ENCODE measurements around the gene NYAP2. TPM values are rescaled to one million over a fixed set of nuclear protein-coding genes. Genes with fewer than 3 reads are reported as not detected.

Gene NYAP2
- total RNA-seq, 1 donor from 2014 or later, result 0.14 TPM

DNA sequence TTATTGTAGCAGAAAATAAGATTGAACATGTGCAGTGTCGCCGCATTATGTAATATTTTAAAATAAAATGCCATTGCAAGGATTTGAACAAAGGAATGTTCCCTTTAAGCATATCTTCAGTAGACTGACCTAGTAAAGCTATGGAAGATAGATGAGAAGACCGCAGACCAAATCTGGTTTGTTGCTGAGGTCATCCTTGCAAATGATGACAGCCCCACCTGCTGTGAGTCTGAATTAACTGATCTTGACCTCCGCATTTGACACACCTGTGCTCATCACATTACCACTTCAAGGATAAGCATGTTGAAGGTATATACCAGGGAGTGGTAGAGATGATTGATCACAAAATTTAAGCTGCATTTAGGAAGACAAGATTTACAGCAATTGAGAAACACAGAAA, 96.2 kb downstream of the NYAP2 start:
- no peak overlapping the region for H3K4me3 ChIP-seq (ENCODE audit: insufficient read depth, low read depth, low read length)
- no peak for FAIRE-seq
- H3K79me2 ChIP-seq (ENCODE audit: insufficient read depth, low read length), result no peaks in the 10 kb centered on the region

DNA sequence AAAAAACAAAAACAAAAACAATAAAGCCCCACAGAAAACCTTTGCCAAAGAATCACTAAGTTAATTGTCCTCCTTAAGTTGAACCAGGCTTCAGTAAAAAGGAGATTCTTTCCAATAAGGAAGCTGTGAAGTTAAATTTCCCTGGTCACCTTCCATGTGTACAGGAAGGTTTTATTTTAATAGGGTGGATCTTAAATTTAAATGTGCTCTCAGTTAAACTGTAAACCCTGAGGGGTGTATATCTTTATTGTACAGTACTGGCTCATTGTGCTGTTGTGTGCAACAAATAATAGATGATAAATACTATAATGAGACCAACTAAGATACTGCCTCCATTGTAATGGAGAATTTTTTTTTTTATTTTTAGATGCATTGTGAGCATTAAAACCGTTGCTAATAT, 97.1 kb downstream of the NYAP2 start:
- H3K27ac ChIP-seq (ENCODE audit: low read depth, low read length), result no peak overlapping the region
- H4K20me1 ChIP-seq (ENCODE audit: insufficient read depth, low read length), result no peaks in the 10 kb centered on the region
- H3K4me3 Mint-ChIP-seq (ENCODE audit: unreplicated experiment), result no peak overlapping the region

More for the DNA sequence above, 96.2 kb downstream of the NYAP2 start:
- Histone ChIP-seq H3K4me1 (ENCODE audit: insufficient read depth, low read length) (no peaks in the 10 kb centered on the region), H3K9me3 (ENCODE audit: insufficient read depth, low read depth, low read length) (no peaks in the 10 kb centered on the region), H4K20me1 (ENCODE audit: insufficient read depth, low read length) (no peaks in the 10 kb centered on the region), H3K9ac (ENCODE audit: low read length) (no peak overlapping the region), H3K36me3 (ENCODE audit: insufficient read depth, low read length) (no peaks in the 10 kb centered on the region), H3K27me3 (ENCODE audit: insufficient read depth, low read length) (no peaks in the 10 kb centered on the region), H2AFZ (ENCODE audit: low read depth, low read length) (no peak overlapping the region), H3K27ac (ENCODE audit: low read depth, low read length) (no peak overlapping the region), H3K4me2 (ENCODE audit: low read length) (no peak overlapping the region)
- DNase-seq (ENCODE audit: low read depth), result no peak
- Mint-ChIP-seq H3K4me3 (ENCODE audit: unreplicated experiment) (no peak overlapping the region), H3K27me3 (ENCODE audit: low read depth, unreplicated experiment) (no peaks in the 10 kb centered on the region), H3K9me3 (ENCODE audit: unreplicated experiment) (no peaks in the 10 kb centered on the region), H3K36me3 (ENCODE audit: low read depth, unreplicated experiment) (no peaks in the 10 kb centered on the region), H3K27ac (ENCODE audit: unreplicated experiment) (no peak overlapping the region), H3K4me1 (ENCODE audit: low read depth, unreplicated experiment) (no peaks in the 10 kb centered on the region)
- no peak for TF ChIP-seq EZH2 (IDR thresholded peaks at IDR 0.05; ENCODE audit: insufficient read depth, low read length)
- TF ChIP-seq, protein P1, sequence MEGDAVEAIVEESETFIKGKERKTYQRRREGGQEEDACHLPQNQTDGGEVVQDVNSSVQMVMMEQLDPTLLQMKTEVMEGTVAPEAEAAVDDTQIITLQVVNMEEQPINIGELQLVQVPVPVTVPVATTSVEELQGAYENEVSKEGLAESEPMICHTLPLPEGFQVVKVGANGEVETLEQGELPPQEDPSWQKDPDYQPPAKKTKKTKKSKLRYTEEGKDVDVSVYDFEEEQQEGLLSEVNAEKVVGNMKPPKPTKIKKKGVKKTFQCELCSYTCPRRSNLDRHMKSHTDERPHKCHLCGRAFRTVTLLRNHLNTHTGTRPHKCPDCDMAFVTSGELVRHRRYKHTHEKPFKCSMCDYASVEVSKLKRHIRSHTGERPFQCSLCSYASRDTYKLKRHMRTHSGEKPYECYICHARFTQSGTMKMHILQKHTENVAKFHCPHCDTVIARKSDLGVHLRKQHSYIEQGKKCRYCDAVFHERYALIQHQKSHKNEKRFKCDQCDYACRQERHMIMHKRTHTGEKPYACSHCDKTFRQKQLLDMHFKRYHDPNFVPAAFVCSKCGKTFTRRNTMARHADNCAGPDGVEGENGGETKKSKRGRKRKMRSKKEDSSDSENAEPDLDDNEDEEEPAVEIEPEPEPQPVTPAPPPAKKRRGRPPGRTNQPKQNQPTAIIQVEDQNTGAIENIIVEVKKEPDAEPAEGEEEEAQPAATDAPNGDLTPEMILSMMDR (IDR thresholded peaks at IDR 0.05; ENCODE audit: insufficient read depth, low read depth, low read length), result no peak

DNA sequence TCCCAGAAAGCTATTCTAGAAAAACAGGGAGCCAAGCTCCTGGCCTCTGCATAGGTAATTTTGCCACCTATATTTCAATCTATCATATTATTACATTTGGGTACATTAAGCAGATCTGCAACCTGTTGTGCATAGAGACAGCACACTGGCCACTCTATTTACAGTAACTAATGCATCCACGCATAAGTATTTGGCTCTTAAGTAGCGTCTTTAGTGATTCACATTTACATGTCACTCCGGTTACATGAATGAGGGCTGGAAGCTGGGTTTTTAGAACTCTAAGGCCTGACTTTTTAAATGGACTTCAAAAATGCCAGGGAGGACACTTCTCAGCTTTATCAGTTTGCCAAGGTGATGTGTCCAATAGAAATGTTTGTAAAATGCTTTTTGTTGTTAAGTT, 97.7 kb downstream of the NYAP2 start:
- no peaks in the 10 kb centered on the region for H3K9me3 ChIP-seq (ENCODE audit: insufficient read depth, low read depth, low read length)
- H3K4me1 ChIP-seq (ENCODE audit: insufficient read depth, low read length), result no peaks in the 10 kb centered on the region
- Mint-ChIP-seq H3K27ac (ENCODE audit: unreplicated experiment) (no peak overlapping the region), H3K4me1 (ENCODE audit: low read depth, unreplicated experiment) (no peaks in the 10 kb centered on the region), H3K9me3 (ENCODE audit: unreplicated experiment) (no peaks in the 10 kb centered on the region), H3K36me3 (ENCODE audit: low read depth, unreplicated experiment) (no peaks in the 10 kb centered on the region), H3K27me3 (ENCODE audit: low read depth, unreplicated experiment) (no peaks in the 10 kb centered on the region), H3K4me3 (ENCODE audit: unreplicated experiment) (no peak overlapping the region)
- H3K9ac ChIP-seq (ENCODE audit: low read length), result no peak overlapping the region
- H3K4me2 ChIP-seq (ENCODE audit: low read length), result no peak overlapping the region
- no peak overlapping the region for H3K27ac ChIP-seq (ENCODE audit: low read depth, low read length)
- DNase-seq (ENCODE audit: low read depth) (no peak), FAIRE-seq (no peak)
- H3K79me2 ChIP-seq (ENCODE audit: insufficient read depth, low read length), result no peaks in the 10 kb centered on the region
- H3K36me3 ChIP-seq (ENCODE audit: insufficient read depth, low read length), result no peaks in the 10 kb centered on the region
- no peak for TF ChIP-seq EZH2 (IDR thresholded peaks at IDR 0.05; ENCODE audit: insufficient read depth, low read length)
- TF ChIP-seq, protein P1 (IDR thresholded peaks at IDR 0.05; ENCODE audit: insufficient read depth, low read depth, low read length), result no peak
- H4K20me1 ChIP-seq (ENCODE audit: insufficient read depth, low read length), result no peaks in the 10 kb centered on the region
- no peak overlapping the region for H3K4me3 ChIP-seq (ENCODE audit: insufficient read depth, low read depth, low read length)
- H3K27me3 ChIP-seq (ENCODE audit: insufficient read depth, low read length), result peaks cover 4% of the 10 kb centered on the region
- no peak overlapping the region for H2AFZ ChIP-seq (ENCODE audit: low read depth, low read length)

More for the DNA sequence above, 97.1 kb downstream of the NYAP2 start:
- H3K27me3 ChIP-seq (ENCODE audit: insufficient read depth, low read length), result peaks cover under 1% of the 10 kb centered on the region
- H3K4me2 ChIP-seq (ENCODE audit: low read length), result no peak overlapping the region
- no peak overlapping the region for H3K27ac Mint-ChIP-seq (ENCODE audit: unreplicated experiment)
- no peak overlapping the region for H3K4me3 ChIP-seq (ENCODE audit: insufficient read depth, low read depth, low read length)
- TF ChIP-seq EZH2 (IDR thresholded peaks at IDR 0.05; ENCODE audit: insufficient read depth, low read length), result no peak
- TF ChIP-seq, protein P1 (IDR thresholded peaks at IDR 0.05; ENCODE audit: insufficient read depth, low read depth, low read length), result no peak
- H3K4me1 ChIP-seq (ENCODE audit: insufficient read depth, low read length), result no peaks in the 10 kb centered on the region
- DNase-seq (ENCODE audit: low read depth) (no peak), FAIRE-seq (no peak)
- H3K9ac ChIP-seq (ENCODE audit: low read length), result no peak overlapping the region
- H3K79me2 ChIP-seq (ENCODE audit: insufficient read depth, low read length), result no peaks in the 10 kb centered on the region
- no peaks in the 10 kb centered on the region for H3K4me1 Mint-ChIP-seq (ENCODE audit: low read depth, unreplicated experiment)
- H3K27me3 Mint-ChIP-seq (ENCODE audit: low read depth, unreplicated experiment), result no peaks in the 10 kb centered on the region
- H3K9me3 ChIP-seq (ENCODE audit: insufficient read depth, low read depth, low read length), result no peaks in the 10 kb centered on the region
- no peaks in the 10 kb centered on the region for H3K36me3 ChIP-seq (ENCODE audit: insufficient read depth, low read length)
- H3K36me3 Mint-ChIP-seq (ENCODE audit: low read depth, unreplicated experiment), result no peaks in the 10 kb centered on the region
- H3K9me3 Mint-ChIP-seq (ENCODE audit: unreplicated experiment), result no peaks in the 10 kb centered on the region
- no peak overlapping the region for H2AFZ ChIP-seq (ENCODE audit: low read depth, low read length)
